DND-41 (cell line): Measurements from ENCODE around the gene MMP24.

Experiments
- ATAC-seq: fragments of 200-7000 bp; cut with Tn5 transposase; 3 replicates; pipeline ENCODE4 v1.9.1; 2021; ENCODE audit warnings: low read depth; ENCODE audit not compliant: insufficient read depth
- DNase-seq: peaks from one replicate; pipeline ENCODE4 v3.0.0-alpha.2; 2020
- H2AFZ ChIP-seq: 2 replicates; pipeline ENCODE4 v1.6.0; 2012; ENCODE audit warnings: low read depth, low read length
- H3K27ac ChIP-seq: 2 replicates; pipeline ENCODE4 v1.5.1; 2012; ENCODE audit warnings: low read length, inconsistent platforms
- H3K27me3 ChIP-seq: fragments of 200-600 bp; sonication (generic); 2 replicates; pipeline ENCODE4 v1.6.0; 2012; ENCODE audit warnings: low read length, mild to moderate bottlenecking, inconsistent platforms; ENCODE audit not compliant: insufficient read depth, poor library complexity
- H3K36me3 ChIP-seq: 2 replicates; pipeline ENCODE4 v1.5.1; 2012; ENCODE audit warnings: low read length, inconsistent platforms; ENCODE audit not compliant: insufficient read depth
- H3K4me1 ChIP-seq: 2 replicates; pipeline ENCODE4 v1.5.1; 2012; ENCODE audit warnings: mild to moderate bottlenecking, low read length; ENCODE audit not compliant: insufficient read depth
- H3K4me2 ChIP-seq: 2 replicates; pipeline ENCODE4 v1.6.0; 2012; ENCODE audit warnings: mild to moderate bottlenecking, moderate library complexity, low read length, inconsistent platforms; ENCODE audit not compliant: insufficient read depth
- H3K4me3 ChIP-seq, 2 experiments: fragments of 200-600 bp in 1 of 2; shearing (Covaris generic) in 1 of 2; 2 replicates each; pipeline ENCODE4 v1.5.1; 2012 to 2016; ENCODE audit warnings: inconsistent platforms in 2 of 2, low read length in 2 of 2, mild to moderate bottlenecking in 2 of 2, low read depth in 1 of 2, moderate library complexity in 1 of 2
- H3K79me2 ChIP-seq: 2 replicates; pipeline ENCODE4 v1.6.0; 2012; ENCODE audit warnings: low read length, inconsistent platforms; ENCODE audit not compliant: insufficient read depth
- H3K9ac ChIP-seq: 2 replicates; pipeline ENCODE4 v1.6.0; 2012; ENCODE audit warnings: low read depth, mild to moderate bottlenecking, inconsistent platforms, low read length, moderate library complexity
- H3K9me3 ChIP-seq: 2 replicates; pipeline ENCODE4 v1.5.1; 2012; ENCODE audit warnings: low read length, moderate library complexity, mild to moderate bottlenecking, inconsistent platforms; ENCODE audit not compliant: insufficient read depth, severe bottlenecking
- H4K20me1 ChIP-seq: 2 replicates; pipeline ENCODE4 v1.6.0; 2012; ENCODE audit warnings: low read length; ENCODE audit not compliant: insufficient read depth
- EZH2 ChIP-seq: IDR thresholded peaks from 3 replicates; pipeline ENCODE4 v1.6.1; 2012; ENCODE audit warnings: borderline replicate concordance, low read depth, mild to moderate bottlenecking, moderate library complexity, low read length, inconsistent platforms; ENCODE audit not compliant: severe bottlenecking
- TF ChIP-seq, protein P1 (sequence below): IDR thresholded peaks from 2 replicates; pipeline ENCODE4 v1.5.1; 2012; ENCODE audit warnings: borderline replicate concordance, low read length, moderate library complexity, mild to moderate bottlenecking; ENCODE audit not compliant: poor library complexity, severe bottlenecking; ENCODE audit errors: extremely low read depth

MMP24 gene

GRCh38 chr20:35280523-35280922 lies 54.0 kb downstream of the MMP24 start:
- Histone ChIP-seq H3K4me1 (peaks cover 40% of the 10 kb centered on the region), H3K27ac (no peak overlapping the region), H3K79me2 (peaks cover 28% of the 10 kb centered on the region), H3K4me3 (no peak overlapping the region), H3K4me2 (no peak overlapping the region), H3K36me3 (peaks cover 32% of the 10 kb centered on the region), H4K20me1 (peaks cover 12% of the 10 kb centered on the region; the same call in 1 of the 2 replicates), H3K9me3 (no peaks in the 10 kb centered on the region), H3K27me3 (peaks cover 10% of the 10 kb centered on the region), H3K9ac (no peak overlapping the region), H2AFZ (no peak overlapping the region)
- TF ChIP-seq EZH2 = no peak
- TF ChIP-seq, protein P1, sequence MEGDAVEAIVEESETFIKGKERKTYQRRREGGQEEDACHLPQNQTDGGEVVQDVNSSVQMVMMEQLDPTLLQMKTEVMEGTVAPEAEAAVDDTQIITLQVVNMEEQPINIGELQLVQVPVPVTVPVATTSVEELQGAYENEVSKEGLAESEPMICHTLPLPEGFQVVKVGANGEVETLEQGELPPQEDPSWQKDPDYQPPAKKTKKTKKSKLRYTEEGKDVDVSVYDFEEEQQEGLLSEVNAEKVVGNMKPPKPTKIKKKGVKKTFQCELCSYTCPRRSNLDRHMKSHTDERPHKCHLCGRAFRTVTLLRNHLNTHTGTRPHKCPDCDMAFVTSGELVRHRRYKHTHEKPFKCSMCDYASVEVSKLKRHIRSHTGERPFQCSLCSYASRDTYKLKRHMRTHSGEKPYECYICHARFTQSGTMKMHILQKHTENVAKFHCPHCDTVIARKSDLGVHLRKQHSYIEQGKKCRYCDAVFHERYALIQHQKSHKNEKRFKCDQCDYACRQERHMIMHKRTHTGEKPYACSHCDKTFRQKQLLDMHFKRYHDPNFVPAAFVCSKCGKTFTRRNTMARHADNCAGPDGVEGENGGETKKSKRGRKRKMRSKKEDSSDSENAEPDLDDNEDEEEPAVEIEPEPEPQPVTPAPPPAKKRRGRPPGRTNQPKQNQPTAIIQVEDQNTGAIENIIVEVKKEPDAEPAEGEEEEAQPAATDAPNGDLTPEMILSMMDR = no peak
- ATAC-seq = no peak
- DNase-seq = no peak

- peaks cover 28% of the 10 kb centered on the region for H3K36me3 ChIP-seq
- no peak overlapping the region for H3K4me3 ChIP-seq
- no peak overlapping the region for H3K27ac ChIP-seq
- H4K20me1 ChIP-seq = peaks cover 12% of the 10 kb centered on the region; the same call in 1 of the 2 replicates
- DNase-seq (no peak), ATAC-seq (no peak)
- no peak overlapping the region for H3K4me2 ChIP-seq
- H3K9me3 ChIP-seq = no peaks in the 10 kb centered on the region
- TF ChIP-seq EZH2 = no peak
- TF ChIP-seq, protein P1 = no peak
- H2AFZ ChIP-seq = no peak overlapping the region
- peaks cover 10% of the 10 kb centered on the region for H3K27me3 ChIP-seq
- no peak overlapping the region for H3K9ac ChIP-seq
- H3K79me2 ChIP-seq = peaks cover 28% of the 10 kb centered on the region
- peaks cover 35% of the 10 kb centered on the region for H3K4me1 ChIP-seq
Observed at GRCh38 chr20:35281506-35282101, 55.1 kb downstream of the MMP24 start.

DNA sequence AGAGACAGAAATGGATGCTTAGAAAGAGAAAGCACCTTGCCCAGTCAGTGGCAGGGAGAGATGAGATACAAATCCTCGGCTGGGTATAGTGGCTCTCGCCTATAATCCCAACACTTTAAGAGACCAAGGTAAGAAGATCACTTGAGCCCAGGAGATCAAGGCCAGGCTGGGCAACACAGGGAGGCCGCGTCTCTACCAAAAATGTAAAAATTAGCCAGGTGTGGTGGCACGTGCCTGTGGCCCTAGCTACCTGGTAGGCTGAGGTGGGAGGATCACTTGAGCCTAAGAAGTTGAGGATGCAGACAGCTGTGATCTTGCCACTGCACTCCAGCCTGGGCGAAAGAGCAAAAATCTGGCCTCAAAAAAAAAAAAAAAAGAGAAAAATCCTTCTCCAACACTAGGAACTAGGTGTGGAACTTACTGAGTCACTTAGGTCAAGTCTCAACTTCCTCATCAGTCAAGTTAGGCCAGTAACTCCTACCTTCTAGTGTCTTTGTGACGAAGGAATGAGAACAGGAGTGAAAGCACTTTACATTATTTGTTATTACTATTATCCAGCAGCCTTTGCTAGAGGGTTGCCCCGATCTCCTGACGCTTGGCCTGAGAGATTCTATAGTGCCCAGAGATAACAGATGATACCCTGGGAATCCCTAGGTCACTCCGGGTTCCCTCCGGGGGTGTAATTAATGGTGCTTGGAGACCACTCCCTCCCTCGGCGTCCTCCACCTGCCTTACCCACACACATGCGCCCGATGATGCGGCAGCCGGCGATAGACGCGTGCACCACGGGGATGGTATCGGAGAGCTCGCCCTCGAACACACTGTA lies 57.2 kb downstream of the MMP24 start:
- peaks cover 10% of the 10 kb centered on the region for H3K27me3 ChIP-seq
- DNase-seq (peak; percentile 45), ATAC-seq (no peak; the same call in 2 of the 3 replicates)
- H4K20me1 ChIP-seq = peaks cover 7% of the 10 kb centered on the region; the same call in 1 of the 2 replicates
- H3K4me3 ChIP-seq = peak overlapping the region; percentile 53 to 66
- TF ChIP-seq, protein P1 = no peak
- TF ChIP-seq EZH2 = no peak
- H3K36me3 ChIP-seq = peaks cover 25% of the 10 kb centered on the region
- peaks cover 22% of the 10 kb centered on the region for H3K4me1 ChIP-seq
- peak overlapping the region; percentile 82 for H2AFZ ChIP-seq
- peak overlapping the region; percentile 74 for H3K4me2 ChIP-seq
- peak overlapping the region; percentile 77 for H3K9ac ChIP-seq
- no peaks in the 10 kb centered on the region for H3K9me3 ChIP-seq
- H3K27ac ChIP-seq = peak overlapping the region; percentile 55
- H3K79me2 ChIP-seq = peaks cover 20% of the 10 kb centered on the region
